Liver (tissue), 9 donors: ENCODE measurements around the gene ZC3H18. TPM values are rescaled to one million over a fixed set of nuclear protein-coding genes. Genes with fewer than 3 reads are reported as not detected.

Experiments
- DNase-seq: peaks from one replicate; pipeline ENCODE4 v3.0.0-alpha.2; 2017; ENCODE audit warnings: low spot score
- H3K27ac ChIP-seq, 2 donors: one replicate each; pipeline ENCODE4 v1.7.0; 2013; ENCODE audit warnings: inconsistent platforms in 2 of 2, low read length in 2 of 2, control low read depth in 1 of 2, low read depth in 1 of 2, mild to moderate bottlenecking in 1 of 2
- H3K27me3 ChIP-seq, 4 donors: one replicate each; pipeline versions ENCODE4 v1.6.1 to v1.7.0; 2013; ENCODE audit warnings: low read length in 3 of 4, inconsistent platforms in 1 of 4, mild to moderate bottlenecking in 1 of 4, moderate library complexity in 1 of 4; ENCODE audit not compliant: control insufficient read depth in 4 of 4, insufficient read depth in 4 of 4
- H3K36me3 ChIP-seq, 4 donors: one replicate each; pipeline versions ENCODE4 v1.6.1 to v1.7.0; 2013; ENCODE audit warnings: low read length in 3 of 4, mild to moderate bottlenecking in 3 of 4, low read depth in 1 of 4, moderate library complexity in 1 of 4; ENCODE audit not compliant: control insufficient read depth in 4 of 4, insufficient read depth in 3 of 4
- H3K4me1 ChIP-seq, 4 donors: one replicate each; pipeline versions ENCODE4 v1.6.1 to v1.7.0; 2013; ENCODE audit warnings: low read length in 3 of 4, mild to moderate bottlenecking in 3 of 4, moderate library complexity in 1 of 4; ENCODE audit not compliant: control insufficient read depth in 4 of 4, insufficient read depth in 4 of 4
- H3K4me3 ChIP-seq, 3 donors: one replicate each; pipeline versions ENCODE4 v1.6.1 to v1.7.0; 2013; ENCODE audit warnings: low read length in 3 of 3, control low read depth in 1 of 3, low read depth in 1 of 3, mild to moderate bottlenecking in 1 of 3
- H3K9ac ChIP-seq, 2 donors: one replicate each; pipeline ENCODE4 v1.7.0; 2013; ENCODE audit warnings: low read length in 2 of 2, mild to moderate bottlenecking in 2 of 2, moderate library complexity in 2 of 2, control low read depth in 1 of 2, low read depth in 1 of 2
- H3K9me3 ChIP-seq, 4 donors: one replicate each; pipeline versions ENCODE4 v1.6.1 to v1.7.0; 2013; ENCODE audit warnings: low read length in 3 of 4; ENCODE audit not compliant: control insufficient read depth in 4 of 4
- EGR1 ChIP-seq, 2 donors: IDR thresholded peaks; 2 replicates each; pipeline ENCODE4 v1.6.1; 2016 to 2018; ENCODE audit warnings: antibody characterized with exemption in 2 of 2, low read depth in 2 of 2
- FOXA1 ChIP-seq: IDR thresholded peaks from 2 replicates; pipeline ENCODE4 v1.6.1; 2016; ENCODE audit warnings: antibody characterized with exemption
- FOXA2 ChIP-seq: IDR thresholded peaks from 2 replicates; pipeline ENCODE4 v1.6.1; 2016; ENCODE audit warnings: antibody characterized with exemption
- GABPA ChIP-seq, 2 donors: IDR thresholded peaks in 1 of 2; conservative IDR thresholded peaks in 1 of 2; 2 replicates each; pipeline ENCODE4 v1.6.1; 2016; ENCODE audit warnings: antibody characterized with exemption in 2 of 2, mild to moderate bottlenecking in 1 of 2, moderate library complexity in 1 of 2
- HNF4A ChIP-seq, 2 donors: conservative IDR thresholded peaks; 2 replicates each; pipeline ENCODE4 v1.6.1; 2016; ENCODE audit warnings: antibody characterized with exemption in 2 of 2, mild to moderate bottlenecking in 2 of 2
- HNF4G ChIP-seq: IDR thresholded peaks from 2 replicates; pipeline ENCODE4 v1.6.1; 2016; ENCODE audit warnings: antibody characterized with exemption
- JUND ChIP-seq, 2 donors: IDR thresholded peaks; 2 replicates each; pipeline ENCODE4 v1.6.1; 2016; ENCODE audit warnings: antibody characterized with exemption in 2 of 2
- NR2F2 ChIP-seq: IDR thresholded peaks from 2 replicates; pipeline ENCODE4 v1.6.1; 2016; ENCODE audit warnings: antibody characterized with exemption
- RAD21 ChIP-seq, 2 donors: IDR thresholded peaks; 2 replicates each; pipeline ENCODE4 v1.6.1; 2016; ENCODE audit warnings: antibody characterized with exemption in 2 of 2, mild to moderate bottlenecking in 2 of 2
- RXRA ChIP-seq, 2 donors: IDR thresholded peaks; 2 replicates each; pipeline ENCODE4 v1.6.1; 2017 to 2018; ENCODE audit warnings: antibody characterized with exemption in 2 of 2, mild to moderate bottlenecking in 1 of 2
- SP1 ChIP-seq: IDR thresholded peaks from 2 replicates; pipeline ENCODE4 v1.6.1; 2018; ENCODE audit warnings: antibody characterized with exemption, mild to moderate bottlenecking
- TAF1 ChIP-seq: conservative IDR thresholded peaks from 2 replicates; pipeline ENCODE4 v1.6.1; 2016; ENCODE audit warnings: antibody characterized with exemption, mild to moderate bottlenecking
- YY1 ChIP-seq: IDR thresholded peaks from 2 replicates; pipeline ENCODE4 v1.6.1; 2016; ENCODE audit warnings: antibody characterized with exemption, mild to moderate bottlenecking
- ZBTB33 ChIP-seq: IDR thresholded peaks from 2 replicates; pipeline ENCODE4 v1.6.1; 2016; ENCODE audit warnings: antibody characterized with exemption
- WGBS: extraction: QIAGEN DNeasy Blood & Tissue Kit; methylation state at CpG from one replicate; pipeline ENCODE4 v1.1.7; 2013; 5-methylcytosine and 5-hydroxymethylcytosine counted together
- polyA plus RNA-seq, 2 donors: library from polyadenylated mRNA; stranded (reverse) in 1 of 2; unstranded in 1 of 2; fragments of 200-250 nt in 1 of 2; fragments of >200 nt in 1 of 2; fragmentation: Nextera tagmentation in 1 of 2; extraction: Ambion mirVana in 1 of 2; gene quantifications; one replicate each; pipeline versions ENCODE4 v1.2.1 to v1.2.3, GENCODE V29; 2013 to 2015
- total RNA-seq, 2 donors: library from RNA; depleted of rRNA; stranded (reverse); fragments of >200 nt; gene quantifications; one replicate each; pipeline ENCODE4 v1.2.3, GENCODE V29; 2014
- TF ChIP-seq, protein P1 (sequence below): fragments of 150-350 bp; IDR thresholded peaks from 2 replicates; pipeline ENCODE4 v1.5.1; 2017; ENCODE audit warnings: improper control_type of control experiment, low read depth, low read length; ENCODE audit not compliant: missing input control
- TF ChIP-seq, protein P2 (sequence below): IDR thresholded peaks from 2 replicates; pipeline ENCODE4 v1.6.1; 2016; ENCODE audit warnings: antibody characterized with exemption
- TF ChIP-seq, protein P3 (sequence below): IDR thresholded peaks from 2 replicates; pipeline ENCODE4 v1.6.1; 2016; ENCODE audit warnings: antibody characterized with exemption
- TF ChIP-seq, protein P4 (sequence below): IDR thresholded peaks from 2 replicates; pipeline ENCODE4 v1.6.1; 2016; ENCODE audit warnings: antibody characterized with exemption, mild to moderate bottlenecking
- donor health status: healthy.
- donor health status: healthy.
- donor health status: healthy.
- donor health status: healthy.
- donor health status: healthy.

ZC3H18 gene
- total and polyA plus RNA-seq, 4 donors = 10.2 to 10.9 (median 10.5) TPM

DNA sequence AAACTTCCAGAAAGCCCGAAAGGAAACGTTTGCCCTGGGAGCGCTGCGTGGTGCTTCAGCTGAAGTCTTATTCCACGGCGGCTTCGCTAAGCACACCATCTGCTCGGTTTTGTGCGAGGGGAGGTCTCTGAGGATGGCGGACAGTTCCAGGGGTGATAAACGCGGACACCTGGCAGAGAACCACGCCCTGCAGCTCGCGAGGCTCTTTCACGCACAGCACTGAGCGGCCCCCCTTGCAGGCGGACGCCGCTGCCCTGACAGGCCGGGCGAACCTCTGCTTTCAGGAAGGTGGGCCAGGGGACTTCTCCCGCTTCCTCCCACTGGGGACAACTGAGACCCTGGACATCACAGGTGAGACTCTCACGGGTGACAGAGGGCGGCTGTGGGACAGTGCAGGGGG lies 89.0 kb downstream of the ZC3H18 start:
- DNase-seq = no peak
- WGBS = 96% methylated on average over 25 of the region's 25 CpGs
- H3K36me3 ChIP-seq = peaks cover 7 to 28% (median 13%) of the 10 kb centered on the region in 4 donors

GRCh38 chr16:88661468-88661867 lies 91.3 kb downstream of the ZC3H18 start:
- WGBS = 83% methylated on average over 10 of the region's 10 CpGs
- no peak overlapping the region for H3K9ac ChIP-seq
- H3K27ac ChIP-seq = no peak overlapping the region
- no peak for DNase-seq
- H3K27me3 ChIP-seq = no peaks in the 10 kb centered on the region
- H3K36me3 ChIP-seq = peaks cover 0 to 12% (median 3%) of the 10 kb centered on the region in 4 donors
- H3K9me3 ChIP-seq = no peaks in the 10 kb centered on the region
- H3K4me3 ChIP-seq = no peak overlapping the region
- peaks cover 8 to 38% (median 26%) of the 10 kb centered on the region in 4 donors for H3K4me1 ChIP-seq
- TF ChIP-seq GABPA (IDR thresholded peaks at IDR 0.05 in 1 of 2, conservative IDR thresholded peaks at IDR 0.05 in 1 of 2) = no peak
- no peak for TF ChIP-seq RXRA (IDR thresholded peaks at IDR 0.05)
- TF ChIP-seq, protein P1, sequence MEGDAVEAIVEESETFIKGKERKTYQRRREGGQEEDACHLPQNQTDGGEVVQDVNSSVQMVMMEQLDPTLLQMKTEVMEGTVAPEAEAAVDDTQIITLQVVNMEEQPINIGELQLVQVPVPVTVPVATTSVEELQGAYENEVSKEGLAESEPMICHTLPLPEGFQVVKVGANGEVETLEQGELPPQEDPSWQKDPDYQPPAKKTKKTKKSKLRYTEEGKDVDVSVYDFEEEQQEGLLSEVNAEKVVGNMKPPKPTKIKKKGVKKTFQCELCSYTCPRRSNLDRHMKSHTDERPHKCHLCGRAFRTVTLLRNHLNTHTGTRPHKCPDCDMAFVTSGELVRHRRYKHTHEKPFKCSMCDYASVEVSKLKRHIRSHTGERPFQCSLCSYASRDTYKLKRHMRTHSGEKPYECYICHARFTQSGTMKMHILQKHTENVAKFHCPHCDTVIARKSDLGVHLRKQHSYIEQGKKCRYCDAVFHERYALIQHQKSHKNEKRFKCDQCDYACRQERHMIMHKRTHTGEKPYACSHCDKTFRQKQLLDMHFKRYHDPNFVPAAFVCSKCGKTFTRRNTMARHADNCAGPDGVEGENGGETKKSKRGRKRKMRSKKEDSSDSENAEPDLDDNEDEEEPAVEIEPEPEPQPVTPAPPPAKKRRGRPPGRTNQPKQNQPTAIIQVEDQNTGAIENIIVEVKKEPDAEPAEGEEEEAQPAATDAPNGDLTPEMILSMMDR = no peak
- TF ChIP-seq, protein P2, sequence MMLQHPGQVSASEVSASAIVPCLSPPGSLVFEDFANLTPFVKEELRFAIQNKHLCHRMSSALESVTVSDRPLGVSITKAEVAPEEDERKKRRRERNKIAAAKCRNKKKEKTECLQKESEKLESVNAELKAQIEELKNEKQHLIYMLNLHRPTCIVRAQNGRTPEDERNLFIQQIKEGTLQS = no peak
- no peak for TF ChIP-seq HNF4G
- TF ChIP-seq JUND (IDR thresholded peaks at IDR 0.05) = no peak
- TF ChIP-seq RAD21 (IDR thresholded peaks at IDR 0.05) = no peak
- no peak for TF ChIP-seq HNF4A (conservative IDR thresholded peaks at IDR 0.05)
- TF ChIP-seq TAF1 = no peak
- no peak for TF ChIP-seq FOXA1
- no peak for TF ChIP-seq SP1
- TF ChIP-seq YY1 = no peak
- no peak for TF ChIP-seq EGR1 (IDR thresholded peaks at IDR 0.05; ENCODE audit: low read depth in 2 of 2)
- no peak for TF ChIP-seq NR2F2

More for the DNA sequence above, 89.0 kb downstream of the ZC3H18 start:
- Histone ChIP-seq H3K4me3 (no peak overlapping the region), H3K4me1 (peaks cover 4 to 22% (median 11%) of the 10 kb centered on the region in 4 donors), H3K9ac (no peak overlapping the region), H3K27ac (no peak overlapping the region), H3K27me3 (no peaks in the 10 kb centered on the region), H3K9me3 (no peaks in the 10 kb centered on the region)
- TF ChIP-seq TAF1 (no peak), JUND (IDR thresholded peaks at IDR 0.05) (no peak), RXRA (IDR thresholded peaks at IDR 0.05) (no peak), ZBTB33 (no peak), RAD21 (IDR thresholded peaks at IDR 0.05) (no peak), FOXA2 (no peak), HNF4G (no peak)
- TF ChIP-seq, protein P3, sequence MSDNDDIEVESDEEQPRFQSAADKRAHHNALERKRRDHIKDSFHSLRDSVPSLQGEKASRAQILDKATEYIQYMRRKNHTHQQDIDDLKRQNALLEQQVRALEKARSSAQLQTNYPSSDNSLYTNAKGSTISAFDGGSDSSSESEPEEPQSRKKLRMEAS = no peak
- TF ChIP-seq, protein P4, sequence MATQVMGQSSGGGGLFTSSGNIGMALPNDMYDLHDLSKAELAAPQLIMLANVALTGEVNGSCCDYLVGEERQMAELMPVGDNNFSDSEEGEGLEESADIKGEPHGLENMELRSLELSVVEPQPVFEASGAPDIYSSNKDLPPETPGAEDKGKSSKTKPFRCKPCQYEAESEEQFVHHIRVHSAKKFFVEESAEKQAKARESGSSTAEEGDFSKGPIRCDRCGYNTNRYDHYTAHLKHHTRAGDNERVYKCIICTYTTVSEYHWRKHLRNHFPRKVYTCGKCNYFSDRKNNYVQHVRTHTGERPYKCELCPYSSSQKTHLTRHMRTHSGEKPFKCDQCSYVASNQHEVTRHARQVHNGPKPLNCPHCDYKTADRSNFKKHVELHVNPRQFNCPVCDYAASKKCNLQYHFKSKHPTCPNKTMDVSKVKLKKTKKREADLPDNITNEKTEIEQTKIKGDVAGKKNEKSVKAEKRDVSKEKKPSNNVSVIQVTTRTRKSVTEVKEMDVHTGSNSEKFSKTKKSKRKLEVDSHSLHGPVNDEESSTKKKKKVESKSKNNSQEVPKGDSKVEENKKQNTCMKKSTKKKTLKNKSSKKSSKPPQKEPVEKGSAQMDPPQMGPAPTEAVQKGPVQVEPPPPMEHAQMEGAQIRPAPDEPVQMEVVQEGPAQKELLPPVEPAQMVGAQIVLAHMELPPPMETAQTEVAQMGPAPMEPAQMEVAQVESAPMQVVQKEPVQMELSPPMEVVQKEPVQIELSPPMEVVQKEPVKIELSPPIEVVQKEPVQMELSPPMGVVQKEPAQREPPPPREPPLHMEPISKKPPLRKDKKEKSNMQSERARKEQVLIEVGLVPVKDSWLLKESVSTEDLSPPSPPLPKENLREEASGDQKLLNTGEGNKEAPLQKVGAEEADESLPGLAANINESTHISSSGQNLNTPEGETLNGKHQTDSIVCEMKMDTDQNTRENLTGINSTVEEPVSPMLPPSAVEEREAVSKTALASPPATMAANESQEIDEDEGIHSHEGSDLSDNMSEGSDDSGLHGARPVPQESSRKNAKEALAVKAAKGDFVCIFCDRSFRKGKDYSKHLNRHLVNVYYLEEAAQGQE = no peak
- TF ChIP-seq, protein P2 = no peak
